Stimulated activated CD8-positive, alpha-beta memory T cell treated with anti-CD3 and anti-CD28 coated beads, Interleukin-15, amount 100 ng/mL, for 48 hours (primary cell): ENCODE measurements around the gene CNGA3.
A peak's percentile ranks its signal among the peaks of the same experiment; 100 is the strongest.

ENCODE experiments used
- DNase-seq, 2 donors: peaks; one replicate each; pipeline ENCODE4 v3.0.0-alpha.2; 2020; ENCODE audit warnings: low read depth in 2 of 2

CNGA3 gene

GRCh38 chr2:98376996-98377395, 30.7 kb downstream of the CNGA3 start:
- no peak for DNase-seq

GRCh38 chr2:98377544-98377943, 31.3 kb downstream of the CNGA3 start:
- no peak for DNase-seq

GRCh38 chr2:98378196-98378595, 31.9 kb downstream of the CNGA3 start:
- no peak for DNase-seq

GRCh38 chr2:98378901-98379300, 32.6 kb downstream of the CNGA3 start:
- DNase-seq, result no peak

- no peak for DNase-seq
Observed at GRCh38 chr2:98379311-98380202, 33.3 kb downstream of the CNGA3 start.

GRCh38 chr2:98380203-98380535, 33.9 kb downstream of the CNGA3 start:
- no peak for DNase-seq

GRCh38 chr2:98381494-98381893, 35.2 kb downstream of the CNGA3 start:
- DNase-seq, result no peak

- DNase-seq, result no peak
Observed at GRCh38 chr2:98382086-98382485, 35.8 kb downstream of the CNGA3 start.

GRCh38 chr2:98382739-98383138, 36.5 kb downstream of the CNGA3 start:
- no peak for DNase-seq

- no peak for DNase-seq
Observed at GRCh38 chr2:98383166-98383565, 36.9 kb downstream of the CNGA3 start.

GRCh38 chr2:98385050-98385699, 38.9 kb downstream of the CNGA3 start:
- DNase-seq, result peak; percentile 47

GRCh38 chr2:98387478-98387877, 41.2 kb downstream of the CNGA3 start:
- DNase-seq, result no peak

GRCh38 chr2:98388081-98388480, 41.8 kb downstream of the CNGA3 start:
- DNase-seq, result no peak

GRCh38 chr2:98388601-98389250, 42.5 kb downstream of the CNGA3 start:
- DNase-seq, result no peak

GRCh38 chr2:98389251-98389605, 43.0 kb downstream of the CNGA3 start:
- no peak for DNase-seq

- DNase-seq, result no peak
Observed at GRCh38 chr2:98390571-98391476, 44.6 kb downstream of the CNGA3 start.

GRCh38 chr2:98391581-98392270, 45.5 kb downstream of the CNGA3 start:
- DNase-seq, result no peak

GRCh38 chr2:98393354-98393753, 47.1 kb downstream of the CNGA3 start:
- DNase-seq, result no peak

GRCh38 chr2:98394595-98395153, 48.4 kb downstream of the CNGA3 start:
- DNase-seq, result no peak

- DNase-seq, result no peak
Observed at GRCh38 chr2:98395977-98396376, 49.7 kb downstream of the CNGA3 start.
